NCI-H2029 treated with DMSO at 0.1 percent for 48 hours (cell line): ENCODE measurements around the gene VCL.
"Not testable (repeated sequence)": the region's sequence is repeated elsewhere in the genome, so short reads cannot be mapped to it uniquely, and the experiment has no call there.

Source experiments
- DNase-seq: peaks from one replicate; lab custom pipeline; 2025; lab: John Stamatoyannopoulos, UW

VCL gene

GRCh38 chr10:73997787-73998622 lies at the start of gene VCL:
TSS of gene VCL (plus strand) at chr10:73998116. CDS start at chr10:73998208, 92 bp downstream.
- peak; percentile 65 for DNase-seq

- no peak for DNase-seq
These were observed 48.8 kb upstream of the VCL start for GRCh38 chr10:73948947-73949633.

GRCh38 chr10:73950155-73950948 lies 47.6 kb upstream of the VCL start:
- no peak for DNase-seq

GRCh38 chr10:73953665-73954064 lies 44.3 kb upstream of the VCL start:
- DNase-seq: no peak

- DNase-seq: no peak
These were observed 43.2 kb upstream of the VCL start for GRCh38 chr10:73954737-73955136.

- DNase-seq: no peak
These were observed 42.2 kb upstream of the VCL start for GRCh38 chr10:73955719-73956118.

- DNase-seq: no peak
These were observed 41.2 kb upstream of the VCL start for GRCh38 chr10:73956476-73957359.

GRCh38 chr10:73959484-73960243 lies 38.3 kb upstream of the VCL start:
- DNase-seq: no peak

- no peak for DNase-seq
These were observed 35.5 kb upstream of the VCL start for GRCh38 chr10:73962386-73962785.

- DNase-seq: not testable (repeated sequence)
These were observed 34.4 kb upstream of the VCL start for GRCh38 chr10:73963533-73963932.

- no peak for DNase-seq
These were observed 33.2 kb upstream of the VCL start for GRCh38 chr10:73964743-73965142.

GRCh38 chr10:73965267-73965889 lies 32.5 kb upstream of the VCL start:
- DNase-seq: not testable (repeated sequence)

GRCh38 chr10:73965890-73966768 lies 31.8 kb upstream of the VCL start:
- DNase-seq: no peak

GRCh38 chr10:73967022-73967429 lies 30.9 kb upstream of the VCL start:
- DNase-seq: no peak

- no peak for DNase-seq
These were observed 30.4 kb upstream of the VCL start for GRCh38 chr10:73967544-73967943.

- DNase-seq: no peak
These were observed 29.8 kb upstream of the VCL start for GRCh38 chr10:73968098-73968521.

GRCh38 chr10:73969224-73969841 lies 28.6 kb upstream of the VCL start:
- DNase-seq: no peak

GRCh38 chr10:73970845-73971244 lies 27.1 kb upstream of the VCL start:
- no peak for DNase-seq
